Midbrain (tissue), 1 donor: ENCODE measurements around the gene FRMD1.

Source experiments
- DNase-seq: peaks from one replicate; lab custom pipeline; 2025; lab: John Stamatoyannopoulos, UW

The FRMD1 gene

GRCh38 chr6:168027521-168027920, 51.5 kb downstream of the FRMD1 start:
- no peak for DNase-seq

GRCh38 chr6:168026925-168027324, 52.1 kb downstream of the FRMD1 start:
- DNase-seq = no peak

- no peak for DNase-seq
Measured at GRCh38 chr6:168025831-168026710, 52.9 kb downstream of the FRMD1 start.

GRCh38 chr6:168024951-168025510, 54.0 kb downstream of the FRMD1 start:
- DNase-seq = no peak

GRCh38 chr6:168022488-168023321, 56.3 kb downstream of the FRMD1 start:
- no peak for DNase-seq

GRCh38 chr6:168021581-168021980, 57.4 kb downstream of the FRMD1 start:
- DNase-seq = no peak

- no peak for DNase-seq
Measured at GRCh38 chr6:168020242-168020641, 58.8 kb downstream of the FRMD1 start.

GRCh38 chr6:168018664-168019063, 60.3 kb downstream of the FRMD1 start:
- DNase-seq = no peak

GRCh38 chr6:168017629-168018028, 61.4 kb downstream of the FRMD1 start:
- no peak for DNase-seq

GRCh38 chr6:168016721-168017525, 62.1 kb downstream of the FRMD1 start:
- no peak for DNase-seq

GRCh38 chr6:168016176-168016620, 62.8 kb downstream of the FRMD1 start:
- no peak for DNase-seq

GRCh38 chr6:168015482-168016175, 63.4 kb downstream of the FRMD1 start:
- DNase-seq = no peak

- no peak for DNase-seq
Measured at GRCh38 chr6:168015009-168015408, 64.0 kb downstream of the FRMD1 start.

GRCh38 chr6:168014428-168014827, 64.6 kb downstream of the FRMD1 start:
- no peak for DNase-seq

- DNase-seq = no peak
Measured at GRCh38 chr6:168013250-168013915, 65.6 kb downstream of the FRMD1 start.

GRCh38 chr6:168012431-168013249, 66.4 kb downstream of the FRMD1 start:
- no peak for DNase-seq

GRCh38 chr6:168011291-168011690, 67.7 kb downstream of the FRMD1 start:
- DNase-seq = no peak

- DNase-seq = no peak
Measured at GRCh38 chr6:168009331-168009730, 69.7 kb downstream of the FRMD1 start.

GRCh38 chr6:168007592-168008338, 71.2 kb downstream of the FRMD1 start:
- DNase-seq = no peak
